Caki2 (cell line): ENCODE measurements around the gene NQO2. TPM values are rescaled to one million over a fixed set of nuclear protein-coding genes. Genes with fewer than 3 reads are reported as not detected.
"Not testable (repeated sequence)": the region's sequence is repeated elsewhere in the genome, so short reads cannot be mapped to it uniquely, and the experiment has no call there.

Experiments used
- DNase-seq: peaks from one replicate; pipeline ENCODE4 v3.0.0-alpha.2; 2015; ENCODE audit warnings: low read depth
- in situ Hi-C: cut with HindIII; loops from 2 replicates; pipeline ENCODE4 v1.10.0; 2016; ENCODE audit warnings: low sequenced_read_pairs, low pct_unique_long_range_greater_than_20kb, mixed read lengths
- total RNA-seq: library from RNA; depleted of rRNA; stranded (reverse); fragments of >200 nt; shearing (Covaris generic); gene quantifications from 2 replicates; pipeline ENCODE4 v1.2.3, GENCODE V29; 2014; ENCODE audit warnings: low replicate concordance

Gene NQO2
- total RNA-seq, 1 experiment from 2014 or later = 87.8 TPM

DNA sequence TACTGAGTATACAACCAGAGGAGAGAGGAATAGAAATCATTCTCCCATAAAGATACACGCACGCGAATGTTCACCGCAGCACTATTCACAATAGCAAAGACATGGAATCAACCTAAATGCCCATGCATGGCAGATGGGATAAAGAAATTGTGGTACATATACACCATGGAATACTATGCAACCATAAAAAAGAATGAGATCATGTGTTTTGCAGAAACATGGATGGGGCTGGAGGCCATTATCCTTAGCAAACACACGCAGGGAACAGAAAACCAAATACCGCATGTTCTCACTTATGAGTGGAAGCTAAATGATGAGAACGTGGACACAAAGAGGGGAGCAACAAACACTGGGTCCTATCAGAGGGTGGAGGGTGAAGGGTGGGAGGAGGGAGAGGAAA, 31.8 kb upstream of the NQO2 start:
- DNase-seq = no peak
- in situ Hi-C loops = no loop called here

DNA sequence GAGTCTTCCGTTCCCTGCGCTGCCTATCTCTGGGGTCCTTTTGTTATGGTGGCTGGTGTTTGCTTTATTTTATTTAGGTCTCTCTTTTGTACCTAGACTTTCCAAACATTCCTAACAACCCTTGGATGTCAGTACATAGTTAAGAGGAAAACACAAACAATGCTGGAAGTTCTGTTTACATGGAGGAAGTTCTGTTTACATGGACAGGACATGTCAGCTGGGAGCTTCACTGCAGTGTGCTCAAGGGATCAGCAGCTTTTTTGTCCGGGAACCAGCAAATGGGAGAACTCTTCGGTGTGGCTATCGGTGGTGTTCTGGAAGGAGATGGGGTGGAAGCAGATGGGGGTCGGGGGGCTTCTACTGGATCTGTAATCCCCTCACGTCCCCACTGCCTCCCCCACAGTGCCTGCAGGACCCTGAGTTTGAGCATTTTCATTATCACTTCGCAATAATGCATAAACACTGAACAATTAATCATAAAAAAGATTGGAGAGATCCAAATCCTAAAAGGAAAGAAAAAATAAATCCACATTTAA, 31.0 kb upstream of the NQO2 start:
- in situ Hi-C loops = no loop called here
- no peak for DNase-seq

DNA sequence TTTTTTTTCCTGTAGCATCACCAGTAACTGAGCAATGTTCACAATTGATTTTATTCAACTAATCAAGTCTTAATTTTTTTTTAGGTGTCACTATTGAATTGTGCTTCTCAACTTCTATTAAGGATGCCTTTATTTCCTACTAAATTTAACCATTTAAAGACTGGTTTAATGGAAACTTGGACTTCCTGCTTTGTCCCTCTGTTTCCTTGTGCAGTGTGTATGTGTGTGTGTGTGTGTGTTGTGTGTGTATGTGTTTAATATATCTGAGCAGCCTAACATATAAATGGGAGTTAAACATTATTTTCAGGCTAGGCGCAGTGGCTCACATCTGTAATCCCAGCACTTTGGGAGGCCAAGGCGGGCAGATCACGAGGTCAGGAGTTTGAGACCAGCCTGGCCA, 30.1 kb upstream of the NQO2 start:
- in situ Hi-C loops = no loop called here
- DNase-seq = no peak

DNA sequence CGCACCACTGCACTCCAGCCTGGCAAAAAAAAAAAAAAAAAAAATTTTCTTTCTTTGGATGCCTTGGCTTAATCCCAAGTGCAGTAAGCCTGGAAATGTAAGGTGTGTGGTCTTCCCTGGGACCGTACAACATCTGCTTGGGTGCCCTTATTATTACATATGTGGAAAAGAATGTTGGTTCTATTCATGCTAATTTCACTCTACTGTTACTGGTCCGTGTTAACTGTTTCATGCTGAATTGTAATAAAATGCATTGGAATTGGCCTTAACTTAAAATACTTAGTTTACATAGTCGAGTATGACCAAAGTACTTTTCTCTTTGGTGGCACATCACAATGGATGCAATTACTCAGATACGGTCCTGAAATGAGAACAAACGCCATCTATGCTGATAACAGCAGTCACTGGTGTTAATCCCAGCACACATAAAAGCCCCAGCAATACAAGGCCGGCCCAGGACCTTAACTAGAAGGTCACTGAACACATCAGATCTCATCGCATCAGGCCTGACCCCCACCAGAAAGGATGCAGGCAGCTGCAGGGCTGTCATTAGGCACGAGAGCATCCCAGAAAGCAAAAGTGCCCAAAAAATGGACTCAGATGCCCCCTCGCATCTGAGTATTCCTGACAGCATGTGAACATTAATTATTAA, 29.5 kb upstream of the NQO2 start:
- in situ Hi-C loops = no loop called here
- no peak for DNase-seq

DNA sequence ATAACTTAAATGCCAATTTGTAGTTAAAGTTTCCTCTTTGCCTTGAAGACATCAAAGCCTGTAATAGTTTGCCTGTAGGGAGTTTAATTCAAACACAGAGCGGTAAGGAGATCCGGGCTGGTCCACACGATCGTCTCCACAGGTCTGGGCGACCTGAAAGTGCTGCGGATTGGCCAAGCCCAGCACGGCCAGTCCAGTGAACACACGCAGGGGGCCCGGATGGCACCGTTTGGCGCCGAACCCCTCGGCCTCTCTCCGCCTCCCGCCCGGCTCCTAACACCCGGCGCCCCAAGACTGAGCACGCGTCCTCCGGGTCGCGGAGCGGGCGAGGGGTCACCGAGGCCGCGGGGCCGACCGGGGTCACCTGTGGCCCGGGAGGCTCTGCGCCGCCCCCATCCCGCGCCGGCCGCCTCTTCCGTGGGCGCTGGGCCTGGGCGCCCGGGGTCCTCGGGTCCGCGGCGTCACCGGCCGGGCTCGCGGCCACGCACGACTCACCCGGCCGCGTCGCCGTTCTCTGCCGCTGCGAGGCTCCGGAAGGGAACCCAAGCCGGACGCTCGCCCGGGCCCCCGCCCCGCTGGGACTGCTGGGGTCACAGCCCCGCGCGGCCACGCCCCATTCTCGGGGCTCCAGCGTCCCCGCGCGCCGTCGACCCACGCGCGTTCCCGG, 28.8 kb upstream of the NQO2 start:
- peak; percentile 56 for DNase-seq
- in situ Hi-C loops = no loop called here

DNA sequence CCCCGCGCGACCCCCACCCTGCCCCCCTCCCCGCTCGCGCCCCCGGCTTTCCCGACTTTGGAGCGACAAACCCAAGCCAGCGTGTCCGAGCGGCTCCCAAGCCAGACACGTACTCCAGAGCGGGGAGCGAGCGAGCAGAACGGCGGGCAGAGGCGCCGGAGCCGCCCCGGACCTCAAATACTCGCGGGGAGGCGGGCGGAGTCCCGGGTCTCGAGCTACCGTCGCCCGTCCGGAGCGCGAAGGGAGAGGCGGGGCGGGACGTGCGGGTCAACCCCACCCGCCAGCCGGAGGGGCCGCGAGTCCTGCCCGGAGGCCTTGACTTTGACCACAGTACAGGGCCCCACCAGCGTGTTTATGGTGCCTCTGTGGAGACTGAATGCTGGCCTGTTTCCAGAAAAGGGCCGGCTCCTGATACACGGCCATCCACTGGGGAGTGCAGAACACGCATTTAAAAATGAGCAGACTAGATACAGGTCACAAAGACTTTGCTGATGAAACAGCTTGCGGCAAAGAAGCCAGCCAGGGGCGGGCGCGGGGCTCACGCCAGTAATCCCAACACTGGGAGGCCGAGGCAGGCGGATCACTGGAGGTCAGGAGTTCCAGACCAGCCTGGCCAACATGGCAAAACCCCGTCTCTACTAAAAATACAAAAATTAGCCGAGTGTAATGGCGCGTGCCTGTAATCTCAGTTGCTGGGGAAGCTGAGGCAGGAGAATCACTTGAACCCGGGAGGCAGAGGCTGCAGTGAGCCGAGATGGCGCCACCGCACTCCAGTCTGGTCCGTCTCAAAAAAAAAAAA, 28.1 kb upstream of the NQO2 start, which contains the start of gene SERPINB6:
Gene SERPINB6 (minus strand): TSS at position 148 of the 799 bp plus-strand sequence. CDS start 12,235 bp downstream, outside the sequence.
- DNase-seq = peak; percentile 80
- in situ Hi-C loops = no loop called here

DNA sequence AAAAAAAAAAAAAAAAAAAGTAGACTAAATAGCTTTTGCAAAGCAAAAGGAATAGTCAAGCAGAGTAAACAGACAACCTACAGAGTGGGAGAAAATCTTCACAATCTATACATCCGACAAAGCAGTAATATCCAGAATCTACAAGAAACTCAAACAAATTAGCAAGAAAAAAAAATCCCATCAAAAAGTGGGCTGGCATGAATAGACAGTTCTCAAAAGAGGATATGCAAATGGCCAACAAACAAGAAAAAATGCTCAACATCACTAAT, 27.5 kb upstream of the NQO2 start:
- in situ Hi-C loops, DNase-seq: not testable (repeated sequence)

DNA sequence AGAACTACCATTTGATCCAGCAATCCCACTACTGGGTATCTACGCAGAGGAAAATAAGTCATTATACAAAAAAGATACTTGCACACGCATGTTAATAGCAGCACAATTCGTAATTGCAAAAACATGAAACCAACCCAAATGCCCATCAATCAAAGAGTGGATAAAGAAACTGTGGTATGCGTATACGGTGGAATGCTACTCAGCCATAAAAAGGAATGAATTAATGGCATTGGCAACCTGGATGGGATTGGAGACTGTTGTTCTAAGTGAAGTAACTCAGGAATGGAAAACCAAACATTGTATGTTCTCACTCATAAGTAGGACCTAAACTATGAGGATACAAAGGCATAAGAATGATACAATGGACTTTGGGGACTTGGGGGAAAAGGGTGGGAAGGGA, 27.0 kb upstream of the NQO2 start:
- DNase-seq, in situ Hi-C loops: not testable (repeated sequence)

DNA sequence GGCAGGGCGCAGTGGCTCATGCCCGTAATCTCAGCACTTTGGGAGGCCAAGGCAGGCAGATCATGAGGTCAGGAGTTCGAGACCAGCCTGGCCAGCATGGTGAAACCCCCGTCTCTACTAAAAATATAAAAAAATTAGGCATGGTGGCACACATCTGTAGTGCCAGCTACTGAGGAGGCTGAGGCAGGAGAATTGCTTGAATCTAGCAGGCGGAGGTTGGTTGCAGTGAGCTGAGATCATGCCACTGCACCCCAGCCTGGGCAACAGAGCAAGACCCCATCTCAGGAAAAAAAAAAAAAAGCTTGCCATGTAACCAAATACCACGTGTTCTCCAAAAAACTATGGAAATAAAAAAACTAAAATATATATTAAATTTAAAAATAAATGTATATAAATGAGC, 26.5 kb upstream of the NQO2 start:
- in situ Hi-C loops, DNase-seq: not testable (repeated sequence)

DNA sequence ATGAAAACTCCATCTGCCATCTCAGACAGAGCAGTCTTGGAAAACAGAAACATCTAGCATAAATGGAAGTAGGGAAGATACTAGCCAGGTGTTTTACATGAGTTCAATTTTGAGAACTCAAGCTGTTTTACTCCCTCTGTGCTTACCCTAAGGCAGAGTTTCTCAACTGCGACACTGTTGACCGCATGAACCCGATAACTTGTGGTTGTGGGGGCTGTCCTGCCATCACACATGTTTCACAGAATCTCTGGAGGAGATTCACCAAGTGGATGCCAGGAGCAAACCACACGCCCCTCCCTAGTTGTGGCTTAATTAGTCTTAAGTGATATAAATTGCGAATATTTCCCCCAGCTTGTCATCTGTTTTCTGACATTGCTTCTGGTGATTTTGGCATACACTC, 26.0 kb upstream of the NQO2 start:
- no peak for DNase-seq
- in situ Hi-C loops = no loop called here

DNA sequence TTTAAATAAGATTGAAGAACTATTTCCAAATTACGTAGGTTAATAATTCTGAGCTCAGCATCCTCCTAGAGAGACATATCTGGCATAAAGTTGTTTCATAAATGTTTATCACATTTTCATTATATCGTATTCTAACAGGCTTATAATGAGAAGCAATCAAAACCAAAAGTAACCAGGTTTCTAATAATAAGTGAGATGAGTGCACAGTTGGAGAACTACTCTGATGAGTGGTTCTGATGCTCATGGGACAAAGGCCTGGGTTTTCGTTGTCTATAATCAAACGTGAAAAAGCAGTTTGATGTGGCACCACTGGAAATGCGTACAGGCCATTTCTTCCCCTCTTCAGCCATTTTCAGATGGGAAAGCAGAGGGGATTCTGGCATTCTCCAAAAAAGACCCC, 23.6 kb upstream of the NQO2 start:
- in situ Hi-C loops = no loop called here
- no peak for DNase-seq

DNA sequence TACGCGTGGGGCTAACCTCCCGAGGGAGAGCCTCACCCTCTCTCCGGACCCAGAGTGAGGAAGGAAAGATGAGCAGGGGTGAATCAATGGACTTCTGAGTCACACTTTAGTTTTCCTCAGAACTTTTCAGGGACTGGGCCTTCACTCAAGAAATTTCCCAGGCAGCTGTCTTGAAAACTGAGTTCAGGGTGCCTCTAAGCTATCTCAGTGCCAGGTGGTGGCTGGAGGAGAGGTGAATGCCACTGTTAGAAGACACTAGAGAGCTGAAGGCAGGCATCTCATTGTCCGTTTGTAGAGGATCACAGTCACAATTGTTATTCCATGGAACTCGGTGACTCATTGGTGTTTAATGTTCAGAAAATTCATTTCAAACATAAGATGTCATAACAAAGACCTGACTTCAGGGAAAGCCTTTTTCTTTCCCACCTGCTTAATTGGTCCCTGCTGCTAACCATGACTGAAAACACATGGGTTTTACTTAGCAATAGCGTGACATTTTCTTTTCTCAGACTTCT, 23.1 kb upstream of the NQO2 start:
- in situ Hi-C loops = no loop called here
- no peak for DNase-seq

DNA sequence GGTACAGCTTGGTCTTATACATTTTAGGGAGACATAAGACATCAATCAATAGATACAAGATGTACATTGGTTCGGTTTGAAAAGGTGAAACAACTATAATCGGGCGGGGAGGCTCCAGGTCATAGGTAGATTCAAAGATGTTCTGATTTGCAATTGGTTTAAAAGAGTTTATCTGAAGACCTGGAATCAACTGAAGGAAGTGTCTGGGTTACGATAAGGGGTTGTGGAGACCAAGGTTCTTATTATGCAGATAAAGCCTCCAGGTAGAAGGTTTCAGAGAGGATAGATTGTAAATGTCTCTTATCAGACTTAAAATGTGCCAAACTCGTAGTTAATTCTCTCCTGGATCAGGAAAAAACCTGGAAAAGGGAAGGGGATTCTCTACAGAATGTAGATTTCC, 22.4 kb upstream of the NQO2 start:
- no peak for DNase-seq
- in situ Hi-C loops = no loop called here

DNA sequence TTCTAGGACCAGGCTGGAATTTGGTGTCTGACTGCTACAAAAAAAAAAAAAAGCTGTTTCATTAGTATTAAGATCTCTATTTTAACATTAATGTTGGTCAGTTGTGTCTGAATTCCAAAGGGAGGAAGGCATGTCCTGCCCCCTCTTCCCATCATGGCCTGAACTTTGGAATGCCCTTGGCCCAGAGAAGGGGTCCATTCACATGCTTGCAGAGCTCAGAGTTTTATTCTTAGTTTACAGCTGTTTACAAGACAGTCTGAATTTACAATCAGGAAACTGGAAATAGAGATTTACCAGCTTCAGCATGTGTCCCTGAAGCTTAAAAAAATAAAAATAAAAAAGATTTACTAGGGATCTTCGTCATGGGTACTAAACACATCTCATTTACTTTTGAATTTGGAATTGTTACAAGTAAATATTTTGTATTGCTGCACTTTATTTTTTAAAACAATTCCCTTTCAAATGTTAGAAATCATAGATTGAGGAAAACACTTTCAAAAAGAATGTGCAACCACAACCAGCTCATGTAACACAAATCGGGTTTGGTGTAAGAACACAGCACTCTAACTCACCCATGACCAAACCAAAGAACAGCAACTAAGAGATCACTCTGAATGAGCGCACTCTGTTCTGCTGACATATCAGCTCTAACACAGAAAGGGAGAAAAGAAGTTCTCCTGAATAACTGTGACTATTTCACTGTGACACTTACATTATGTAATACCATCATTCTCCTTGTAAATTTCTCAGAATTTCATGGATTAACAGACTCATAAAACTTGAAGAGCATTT, 21.7 kb upstream of the NQO2 start:
- in situ Hi-C loops = no loop called here

DNA sequence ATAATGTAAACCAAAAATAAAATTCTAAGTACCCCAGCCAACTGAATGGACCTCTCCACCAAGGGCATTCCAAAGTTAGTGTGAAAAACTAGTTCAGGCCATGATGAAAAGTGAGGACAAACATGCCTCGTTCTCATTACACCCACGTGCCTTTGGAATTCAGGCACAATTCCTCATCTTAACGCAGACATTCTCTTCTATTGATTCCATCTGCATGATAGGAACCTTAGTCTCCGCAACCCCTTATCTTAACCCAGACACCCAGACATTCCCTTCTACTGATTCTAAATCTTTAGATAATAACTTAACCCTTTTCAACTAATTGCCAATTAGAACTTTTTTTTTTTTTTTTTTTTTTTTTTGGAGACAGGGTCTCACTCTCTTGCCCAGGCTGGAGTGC, 20.8 kb upstream of the NQO2 start:
- in situ Hi-C loops = no loop called here
- DNase-seq = no peak

More for the DNA sequence above, 21.7 kb upstream of the NQO2 start:
- DNase-seq = no peak

DNA sequence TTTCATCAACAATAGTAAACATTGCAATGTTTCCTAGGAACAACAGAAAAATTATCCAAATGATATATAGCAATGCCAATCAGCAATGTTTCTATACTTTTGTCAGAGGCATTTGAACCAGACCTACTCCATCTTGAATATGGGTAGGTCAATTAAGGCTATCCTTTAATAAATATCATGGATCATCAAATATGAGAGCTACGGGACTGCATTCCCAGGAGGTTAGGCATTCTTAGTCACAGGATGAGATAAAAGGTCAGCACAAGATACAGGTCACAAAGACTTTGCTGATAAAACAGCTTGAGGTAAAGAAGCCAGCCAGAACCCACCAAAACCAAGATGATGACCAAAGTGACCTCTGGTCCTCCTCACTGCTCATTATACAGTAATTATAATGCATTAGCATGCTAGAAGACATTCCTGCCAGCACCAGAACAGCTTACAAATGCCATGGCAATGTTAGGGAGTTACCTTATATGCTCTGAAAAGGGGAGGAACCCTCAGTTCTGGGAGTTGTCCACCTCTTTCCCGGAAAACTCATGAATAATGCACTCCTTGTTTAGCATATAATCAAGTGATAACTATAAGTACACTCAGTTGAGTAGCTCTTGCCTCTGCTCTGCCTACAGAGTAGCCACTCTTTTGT, 19.8 kb upstream of the NQO2 start:
- in situ Hi-C loops = no loop called here
- DNase-seq = no peak

DNA sequence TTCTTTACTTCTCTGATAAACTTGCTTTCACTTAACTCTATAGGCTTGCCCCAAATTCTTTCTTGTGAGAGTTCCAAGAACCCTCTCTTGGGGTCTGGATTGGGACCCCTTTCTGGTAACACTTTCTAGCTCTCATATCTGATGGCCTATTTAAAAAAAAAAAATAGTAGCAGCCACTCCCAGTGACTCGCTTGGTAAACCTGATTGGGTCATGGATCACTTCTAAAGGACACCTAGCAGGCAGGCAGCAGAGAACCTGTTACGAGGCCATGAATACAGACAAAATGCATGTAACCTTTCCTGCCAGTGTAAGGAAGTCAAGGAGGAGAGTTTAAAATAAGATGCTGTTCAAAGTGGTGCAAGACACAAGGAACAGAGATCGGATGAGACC, 19.2 kb upstream of the NQO2 start:
- DNase-seq = no peak
- in situ Hi-C loops = no loop called here
